Measurements from ENCODE around the gene TEAD1. TPM values are rescaled to one million over a fixed set of nuclear protein-coding genes. Genes with fewer than 3 reads are reported as not detected.

TEAD1 gene
- total and polyA plus RNA-seq, 2 experiments from 2014 or later, result 45.9 to 105 TPM

DNA sequence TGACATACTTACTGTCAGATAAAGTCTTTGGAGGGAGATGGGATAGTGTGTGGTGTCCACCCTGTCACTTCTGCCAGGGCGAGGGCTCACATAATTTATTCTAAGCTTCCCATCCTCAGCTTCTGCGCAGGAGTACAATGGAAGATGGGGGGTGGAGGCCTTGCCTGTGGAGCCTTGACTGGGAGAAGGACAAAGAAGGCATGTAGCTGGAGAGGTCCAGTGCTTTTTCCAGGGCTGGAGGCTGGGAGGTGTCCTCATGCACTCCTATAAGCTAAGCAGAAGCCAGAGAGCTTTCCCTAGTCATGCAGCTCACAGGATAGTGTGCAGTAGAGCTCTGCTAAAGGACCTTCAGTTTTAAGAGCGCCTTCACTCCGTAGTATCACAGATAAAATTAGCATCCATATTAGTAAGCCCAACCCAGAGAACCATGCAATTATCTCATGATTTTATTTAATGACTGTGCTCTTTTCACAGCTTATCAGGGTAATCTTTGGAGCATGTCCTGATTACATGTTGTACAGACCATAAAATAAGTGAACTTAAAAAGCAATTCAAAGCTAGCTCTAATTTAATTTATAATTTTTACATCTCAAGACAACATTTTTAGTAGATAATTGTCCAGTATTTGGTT, 148.3 kb downstream of the TEAD1 start:
- no peaks in the 10 kb centered on the region for H3K9me3 ChIP-seq (ENCODE audit: low read depth)
- TF ChIP-seq, protein P1, sequence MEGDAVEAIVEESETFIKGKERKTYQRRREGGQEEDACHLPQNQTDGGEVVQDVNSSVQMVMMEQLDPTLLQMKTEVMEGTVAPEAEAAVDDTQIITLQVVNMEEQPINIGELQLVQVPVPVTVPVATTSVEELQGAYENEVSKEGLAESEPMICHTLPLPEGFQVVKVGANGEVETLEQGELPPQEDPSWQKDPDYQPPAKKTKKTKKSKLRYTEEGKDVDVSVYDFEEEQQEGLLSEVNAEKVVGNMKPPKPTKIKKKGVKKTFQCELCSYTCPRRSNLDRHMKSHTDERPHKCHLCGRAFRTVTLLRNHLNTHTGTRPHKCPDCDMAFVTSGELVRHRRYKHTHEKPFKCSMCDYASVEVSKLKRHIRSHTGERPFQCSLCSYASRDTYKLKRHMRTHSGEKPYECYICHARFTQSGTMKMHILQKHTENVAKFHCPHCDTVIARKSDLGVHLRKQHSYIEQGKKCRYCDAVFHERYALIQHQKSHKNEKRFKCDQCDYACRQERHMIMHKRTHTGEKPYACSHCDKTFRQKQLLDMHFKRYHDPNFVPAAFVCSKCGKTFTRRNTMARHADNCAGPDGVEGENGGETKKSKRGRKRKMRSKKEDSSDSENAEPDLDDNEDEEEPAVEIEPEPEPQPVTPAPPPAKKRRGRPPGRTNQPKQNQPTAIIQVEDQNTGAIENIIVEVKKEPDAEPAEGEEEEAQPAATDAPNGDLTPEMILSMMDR (IDR thresholded peaks at IDR 0.05; ENCODE audit: low read depth, low read length), result no peak
- H3K36me3 ChIP-seq, result no peaks in the 10 kb centered on the region
- no peak overlapping the region for H3K27ac ChIP-seq
- H3K4me3 ChIP-seq, result no peak overlapping the region
- H3K27me3 ChIP-seq, result no peaks in the 10 kb centered on the region
- H3K4me1 ChIP-seq (ENCODE audit: low read depth), result peaks cover 28% of the 10 kb centered on the region
- no peak for DNase-seq (ENCODE audit: low read depth in 1 of 2, low spot score in 1 of 2)

DNA sequence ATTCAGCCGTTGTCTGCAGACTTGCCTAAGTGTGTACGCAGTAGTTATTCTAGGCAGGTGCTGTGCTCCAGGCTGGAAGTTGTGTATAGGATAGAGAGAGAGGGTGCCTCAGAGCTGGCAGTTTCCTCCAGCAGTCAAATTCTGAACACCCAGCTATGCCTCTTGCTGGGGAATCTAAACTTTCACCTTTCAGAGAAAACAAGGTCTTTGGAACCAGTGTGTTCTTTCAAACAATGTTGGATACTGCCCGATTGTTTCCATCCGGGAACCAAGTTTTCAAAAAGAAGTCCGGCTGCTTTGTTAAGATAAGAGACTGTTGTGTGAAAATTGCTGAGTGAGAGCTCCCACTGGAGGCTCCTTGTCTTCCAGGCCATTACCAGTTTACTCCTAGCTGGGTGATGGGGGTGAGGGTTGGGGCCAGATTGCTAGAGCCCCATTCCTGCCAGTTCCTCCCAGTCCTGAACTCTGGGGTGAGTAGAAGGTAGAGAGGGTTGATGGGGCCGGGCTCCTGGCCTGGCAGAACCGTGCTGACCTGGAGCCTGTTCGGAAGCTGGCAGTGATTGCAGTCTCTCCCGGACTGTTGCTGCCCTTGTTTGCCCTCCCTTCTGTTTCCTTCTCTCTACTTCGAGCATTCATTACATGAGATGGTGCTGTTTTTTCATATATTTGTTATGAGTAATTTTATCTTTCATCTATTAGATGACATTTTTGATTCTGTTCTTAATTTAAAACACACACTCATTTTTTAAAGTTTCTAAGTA, 150.2 kb downstream of the TEAD1 start:
- H3K4me1 ChIP-seq (ENCODE audit: low read depth), result peaks cover 40% of the 10 kb centered on the region
- TF ChIP-seq, protein P1 (IDR thresholded peaks at IDR 0.05; ENCODE audit: low read depth, low read length), result peak; percentile 28
- H3K36me3 ChIP-seq, result no peaks in the 10 kb centered on the region
- H3K4me3 ChIP-seq, result no peak overlapping the region
- DNase-seq (ENCODE audit: low read depth in 1 of 2, low spot score in 1 of 2), result peak; percentile 45 to 47
- no peaks in the 10 kb centered on the region for H3K9me3 ChIP-seq (ENCODE audit: low read depth)
- H3K27ac ChIP-seq, result peak overlapping the region; percentile 77
- no peaks in the 10 kb centered on the region for H3K27me3 ChIP-seq

DNA sequence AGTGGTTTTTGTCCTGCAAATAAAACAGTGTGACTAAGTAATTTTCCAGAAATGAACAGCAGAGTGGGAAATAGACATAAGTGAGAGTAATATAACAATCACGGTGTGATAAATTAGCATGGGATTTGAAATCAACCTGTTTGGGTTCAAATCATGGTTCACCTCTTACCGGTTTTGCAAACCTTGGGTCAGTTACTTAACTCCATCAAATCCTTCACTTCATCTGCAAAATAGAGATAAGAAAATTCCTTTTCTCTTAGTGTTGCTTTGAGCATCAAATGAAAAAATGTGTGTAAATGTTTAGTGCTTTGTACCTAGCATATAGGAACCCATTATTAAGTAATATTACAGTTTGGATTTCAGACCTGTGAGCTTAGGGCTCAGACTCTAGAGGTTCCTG, 152.2 kb downstream of the TEAD1 start:
- Histone ChIP-seq H3K27me3 (no peaks in the 10 kb centered on the region), H3K36me3 (no peaks in the 10 kb centered on the region), H3K4me1 (ENCODE audit: low read depth) (peaks cover 43% of the 10 kb centered on the region), H3K4me3 (no peak overlapping the region), H3K9me3 (ENCODE audit: low read depth) (no peaks in the 10 kb centered on the region), H3K27ac (peak overlapping the region; percentile 85)
- DNase-seq (ENCODE audit: low read depth in 1 of 2, low spot score in 1 of 2), result no peak
- TF ChIP-seq, protein P1 (IDR thresholded peaks at IDR 0.05; ENCODE audit: low read depth, low read length), result no peak

DNA sequence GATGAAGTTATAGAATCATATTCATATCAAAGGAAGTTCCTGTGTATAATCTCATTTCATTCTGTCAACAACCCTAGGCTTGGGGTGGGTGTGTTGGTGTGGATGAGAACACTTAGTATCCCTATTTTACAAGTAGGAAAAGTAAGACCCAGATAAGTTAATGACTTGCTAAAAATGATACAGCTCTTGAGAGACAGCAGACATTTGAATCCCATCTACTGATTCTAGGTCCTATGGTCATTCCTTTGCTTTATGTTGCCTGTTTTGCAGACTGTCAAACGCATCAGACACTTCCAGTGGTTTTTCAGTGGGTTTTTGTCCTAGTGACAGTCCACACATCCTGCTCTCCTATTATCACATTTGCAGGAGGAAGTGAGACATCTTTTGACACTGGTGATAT, 153.1 kb downstream of the TEAD1 start:
- Histone ChIP-seq H3K27ac (peak overlapping the region; percentile 85), H3K36me3 (no peaks in the 10 kb centered on the region), H3K4me3 (peak overlapping the region; percentile 24), H3K27me3 (no peaks in the 10 kb centered on the region), H3K4me1 (ENCODE audit: low read depth) (peaks cover 40% of the 10 kb centered on the region), H3K9me3 (ENCODE audit: low read depth) (no peaks in the 10 kb centered on the region)
- TF ChIP-seq, protein P1 (IDR thresholded peaks at IDR 0.05; ENCODE audit: low read depth, low read length), result no peak
- DNase-seq (ENCODE audit: low read depth in 1 of 2, low spot score in 1 of 2), result no peak

DNA sequence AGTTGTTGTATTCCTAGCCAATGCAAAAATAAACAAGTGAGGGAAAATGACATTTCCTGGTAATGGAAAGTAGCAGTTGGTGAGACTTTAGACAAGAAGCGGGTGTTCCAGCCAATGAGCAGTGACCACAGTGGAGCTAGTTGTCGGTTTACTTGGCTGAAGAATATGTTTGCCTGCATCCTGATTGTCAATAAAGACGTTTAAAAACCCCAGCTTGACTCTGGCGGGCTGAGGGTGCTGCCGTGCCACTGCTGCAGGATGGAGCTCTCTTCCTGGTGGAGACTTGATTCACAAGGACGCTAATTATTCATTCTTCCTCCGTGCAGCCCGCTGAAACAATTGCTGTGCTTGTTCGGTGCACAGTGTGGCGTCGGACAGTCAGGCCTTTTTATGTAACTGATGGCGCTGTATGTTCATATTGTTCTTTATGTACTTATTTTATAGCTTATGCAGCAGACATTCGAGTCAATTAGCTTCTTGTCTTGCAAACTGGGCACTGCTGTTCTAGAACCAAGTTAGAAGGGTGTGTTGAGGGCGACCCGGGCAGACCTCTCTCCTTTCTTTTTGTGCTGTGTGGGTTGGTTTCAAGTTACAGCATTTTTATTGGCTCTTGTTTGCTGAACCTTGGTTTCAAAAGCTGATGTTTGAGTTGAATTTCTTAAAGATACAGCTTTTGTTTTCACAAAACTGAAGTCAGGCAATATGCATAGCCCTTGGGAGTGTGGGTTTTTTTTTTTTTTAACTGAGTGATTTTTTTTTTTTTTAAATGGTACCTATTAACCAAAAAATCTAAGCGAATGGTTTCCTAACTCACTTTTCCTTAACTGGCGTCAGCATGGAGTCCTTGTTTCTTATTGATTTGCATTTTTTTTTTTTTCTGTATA, 153.9 kb downstream of the TEAD1 start:
- TF ChIP-seq, protein P1 (IDR thresholded peaks at IDR 0.05; ENCODE audit: low read depth, low read length), result no peak
- Histone ChIP-seq H3K4me3 (peak overlapping the region; percentile 24), H3K9me3 (ENCODE audit: low read depth) (no peaks in the 10 kb centered on the region), H3K27ac (peak overlapping the region; percentile 85), H3K36me3 (no peaks in the 10 kb centered on the region), H3K4me1 (ENCODE audit: low read depth) (peaks cover 36% of the 10 kb centered on the region), H3K27me3 (no peaks in the 10 kb centered on the region)
- peak; percentile 71 to 88 for DNase-seq (ENCODE audit: low read depth in 1 of 2, low spot score in 1 of 2)

Data from cardiac muscle cell (in vitro differentiated cells and primary cell).